ENCODE results near the gene TRIM71.

DNA sequence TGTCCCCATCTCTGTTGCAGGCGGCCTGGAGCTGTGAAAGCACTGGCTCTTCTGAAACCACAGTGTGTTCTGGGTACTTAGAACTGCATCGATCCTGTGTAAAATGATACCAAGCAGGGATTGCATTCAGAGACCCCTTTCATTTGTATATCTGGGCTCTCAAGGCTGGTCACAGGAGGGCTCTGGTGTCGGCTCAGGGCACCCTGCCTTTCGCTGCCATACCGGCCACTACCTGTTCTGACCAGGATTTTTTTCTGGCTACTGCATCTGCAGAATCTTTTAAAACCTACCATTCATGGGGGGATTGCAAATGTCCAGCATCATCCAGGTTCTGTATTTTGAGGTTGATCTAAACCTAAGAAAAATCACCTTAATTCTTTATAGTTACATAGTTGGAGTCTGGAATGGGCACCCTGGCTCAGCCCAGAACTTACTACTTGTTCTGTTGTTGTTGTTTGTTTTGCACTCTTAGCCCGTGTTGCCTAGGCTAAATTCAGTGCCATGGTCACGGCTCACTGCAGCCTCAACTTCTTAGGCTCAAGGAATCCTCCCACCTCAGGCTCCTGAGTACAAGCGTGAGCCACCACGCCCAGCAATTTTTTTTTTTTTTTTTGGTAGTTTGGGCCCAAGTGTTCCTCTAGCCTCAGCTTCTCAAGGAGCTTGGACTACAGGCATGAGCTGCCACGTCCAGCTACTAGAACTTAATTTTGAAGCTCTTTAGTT lies 52.7 kb downstream of the TRIM71 start:
- TF ChIP-seq, protein P1, sequence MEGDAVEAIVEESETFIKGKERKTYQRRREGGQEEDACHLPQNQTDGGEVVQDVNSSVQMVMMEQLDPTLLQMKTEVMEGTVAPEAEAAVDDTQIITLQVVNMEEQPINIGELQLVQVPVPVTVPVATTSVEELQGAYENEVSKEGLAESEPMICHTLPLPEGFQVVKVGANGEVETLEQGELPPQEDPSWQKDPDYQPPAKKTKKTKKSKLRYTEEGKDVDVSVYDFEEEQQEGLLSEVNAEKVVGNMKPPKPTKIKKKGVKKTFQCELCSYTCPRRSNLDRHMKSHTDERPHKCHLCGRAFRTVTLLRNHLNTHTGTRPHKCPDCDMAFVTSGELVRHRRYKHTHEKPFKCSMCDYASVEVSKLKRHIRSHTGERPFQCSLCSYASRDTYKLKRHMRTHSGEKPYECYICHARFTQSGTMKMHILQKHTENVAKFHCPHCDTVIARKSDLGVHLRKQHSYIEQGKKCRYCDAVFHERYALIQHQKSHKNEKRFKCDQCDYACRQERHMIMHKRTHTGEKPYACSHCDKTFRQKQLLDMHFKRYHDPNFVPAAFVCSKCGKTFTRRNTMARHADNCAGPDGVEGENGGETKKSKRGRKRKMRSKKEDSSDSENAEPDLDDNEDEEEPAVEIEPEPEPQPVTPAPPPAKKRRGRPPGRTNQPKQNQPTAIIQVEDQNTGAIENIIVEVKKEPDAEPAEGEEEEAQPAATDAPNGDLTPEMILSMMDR (IDR thresholded peaks at IDR 0.05; ENCODE audit: insufficient read depth, low read depth, low read length) = no peak
- no peak for TF ChIP-seq EZH2 (IDR thresholded peaks at IDR 0.05; ENCODE audit: insufficient read depth, low read length)

All from astrocyte (in vitro differentiated cells and primary cell).